ENCODE measurements around the gene SMLR1.

GRCh38 chr6:130827247-130828149 is at the start of gene SMLR1:
- TF ChIP-seq, protein P1, sequence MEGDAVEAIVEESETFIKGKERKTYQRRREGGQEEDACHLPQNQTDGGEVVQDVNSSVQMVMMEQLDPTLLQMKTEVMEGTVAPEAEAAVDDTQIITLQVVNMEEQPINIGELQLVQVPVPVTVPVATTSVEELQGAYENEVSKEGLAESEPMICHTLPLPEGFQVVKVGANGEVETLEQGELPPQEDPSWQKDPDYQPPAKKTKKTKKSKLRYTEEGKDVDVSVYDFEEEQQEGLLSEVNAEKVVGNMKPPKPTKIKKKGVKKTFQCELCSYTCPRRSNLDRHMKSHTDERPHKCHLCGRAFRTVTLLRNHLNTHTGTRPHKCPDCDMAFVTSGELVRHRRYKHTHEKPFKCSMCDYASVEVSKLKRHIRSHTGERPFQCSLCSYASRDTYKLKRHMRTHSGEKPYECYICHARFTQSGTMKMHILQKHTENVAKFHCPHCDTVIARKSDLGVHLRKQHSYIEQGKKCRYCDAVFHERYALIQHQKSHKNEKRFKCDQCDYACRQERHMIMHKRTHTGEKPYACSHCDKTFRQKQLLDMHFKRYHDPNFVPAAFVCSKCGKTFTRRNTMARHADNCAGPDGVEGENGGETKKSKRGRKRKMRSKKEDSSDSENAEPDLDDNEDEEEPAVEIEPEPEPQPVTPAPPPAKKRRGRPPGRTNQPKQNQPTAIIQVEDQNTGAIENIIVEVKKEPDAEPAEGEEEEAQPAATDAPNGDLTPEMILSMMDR (IDR thresholded peaks at IDR 0.05) = no peak
- TF ChIP-seq ZFX (IDR thresholded peaks at IDR 0.05; ENCODE audit: borderline replicate concordance) = no peak

Measured in 22Rv1 (cell line).